K562 (cell line): ENCODE data around the gene GDF11.

Experiments used
- AFF4 ChIP-seq: sonication (generic); formaldehyde crosslinking; IDR thresholded peaks from 2 replicates; pipeline ENCODE4 v1.8.0; 2023; ENCODE audit warnings: mild to moderate bottlenecking, missing genetic modification reagents
- BRF2 ChIP-seq: IDR thresholded peaks from 3 replicates; pipeline ENCODE4 v1.6.1; 2011; ENCODE audit warnings: borderline replicate concordance, mild to moderate bottlenecking; ENCODE audit not compliant: insufficient read length, insufficient read depth
- CBX1 ChIP-seq: sonication (generic); IDR thresholded peaks from 2 replicates; pipeline ENCODE4 v1.6.1; 2016; ENCODE audit warnings: antibody characterized with exemption, low read depth, mild to moderate bottlenecking
- CGGBP1 ChIP-seq: fragments of 250-450 bp; sonication (Bioruptor Pico); IDR thresholded peaks from 2 replicates; pipeline ENCODE4 v1.9.0; 2021; ENCODE audit warnings: mild to moderate bottlenecking
- CTCF ChIP-seq, 3 experiments: IDR thresholded peaks in 2 of 3; conservative IDR thresholded peaks in 1 of 3; 2 replicates each; pipeline ENCODE4 v1.5.1; 2011 to 2012; ENCODE audit warnings: low read length in 3 of 3, mild to moderate bottlenecking in 3 of 3, control low read depth in 2 of 3, improper control_type of control experiment in 1 of 3, inconsistent platforms in 1 of 3, low read depth in 1 of 3, mixed read lengths in 1 of 3, moderate library complexity in 1 of 3; ENCODE audit not compliant: insufficient read depth in 2 of 3
- FOSL1 ChIP-seq: fragments of 200-800 bp; sonication (Bioruptor generic); conservative IDR thresholded peaks from 2 replicates; pipeline ENCODE4 v1.6.1; 2016; ENCODE audit warnings: missing genetic modification characterization, missing compliant biosample characterization
- FOXA1 ChIP-seq: fragments of 450-650 bp; IDR thresholded peaks from 2 replicates; pipeline ENCODE4 v1.6.1; 2016; ENCODE audit warnings: mild to moderate bottlenecking, borderline replicate concordance
- HDAC1 ChIP-seq, 2 experiments: fragments of 450-650 bp; IDR thresholded peaks; 2 replicates each; pipeline ENCODE4 v1.6.1; 2016 to 2017; ENCODE audit warnings: inconsistent platforms in 1 of 2, mild to moderate bottlenecking in 1 of 2, moderate library complexity in 1 of 2
- HDAC2 ChIP-seq: fragments of 450-650 bp; IDR thresholded peaks from 2 replicates; pipeline ENCODE4 v1.6.1; 2016; ENCODE audit warnings: mild to moderate bottlenecking
- HNRNPUL1 ChIP-seq: fragments of 200-400 bp; formaldehyde crosslinking; IDR thresholded peaks from 2 replicates; pipeline ENCODE4 v1.6.1; 2017; ENCODE audit warnings: low read length
- JUND ChIP-seq, 2 experiments: IDR thresholded peaks; 2 replicates in 1 of 2; 3 replicates in 1 of 2; pipeline ENCODE4 v1.6.1; 2011; ENCODE audit warnings: borderline replicate concordance in 2 of 2, low read depth in 2 of 2, low read length in 2 of 2, improper control_type of control experiment in 1 of 2, missing biosample characterization in 1 of 2, missing genetic modification characterization in 1 of 2, missing genetic modification reagents in 1 of 2
- MLLT1 ChIP-seq, 2 experiments: fragments of 450-650 bp; IDR thresholded peaks; 2 replicates each; pipeline ENCODE4 v1.6.1; 2016
- POLR2AphosphoS5 ChIP-seq: IDR thresholded peaks from 2 replicates; pipeline ENCODE4 v1.6.1; 2011; ENCODE audit warnings: mild to moderate bottlenecking, low read depth, low read length, moderate library complexity; ENCODE audit not compliant: control insufficient read depth, insufficient read depth
- USF2 ChIP-seq: sonication (generic); formaldehyde crosslinking; IDR thresholded peaks from 2 replicates; pipeline ENCODE4 v1.5.0; 2020; ENCODE audit warnings: missing genetic modification reagents

GRCh38 chr12:55705782-55706402 is 37.0 kb upstream of the GDF11 start:
- TF ChIP-seq USF2 (CRISPR knock-in tag): no peak
- 0 out of 2 replicates have a peak, but pooled peaks have one; percentile 3 for TF ChIP-seq JUND (IDR thresholded peaks at IDR 0.05; ENCODE audit: borderline replicate concordance, low read depth, low read length)
- TF ChIP-seq JUND (tag; IDR thresholded peaks at IDR 0.05; ENCODE audit: borderline replicate concordance, low read depth, low read length): no peak
- no peak for TF ChIP-seq CGGBP1 (CRISPR knock-in tag)
- TF ChIP-seq HDAC1 (IDR thresholded peaks at IDR 0.05): no peak
- TF ChIP-seq CBX1: no peak
- no peak for TF ChIP-seq FOXA1
- no peak for TF ChIP-seq FOSL1
- no peak for TF ChIP-seq POLR2AphosphoS5
- peak; percentile 72 to 91 (median 81) for TF ChIP-seq CTCF (IDR thresholded peaks at IDR 0.05 in 2 of 3, conservative IDR thresholded peaks at IDR 0.05 in 1 of 3; ENCODE audit: insufficient read depth in 2 of 3, low read depth in 1 of 3, low read length in 3 of 3)
- TF ChIP-seq HNRNPUL1: no peak
- no peak for TF ChIP-seq BRF2
- no peak for TF ChIP-seq AFF4 (CRISPR knock-in tag)
- no peak for TF ChIP-seq HDAC2
- TF ChIP-seq MLLT1 (IDR thresholded peaks at IDR 0.05): no peak
